HepG2 (cell line): Measurements from ENCODE around the gene ST8SIA4. TPM values are rescaled to one million over a fixed set of nuclear protein-coding genes. Genes with fewer than 3 reads are reported as not detected.

ENCODE experiments used
- NFRKB ChIP-seq: fragments of 450-650 bp; IDR thresholded peaks from 2 replicates; pipeline ENCODE4 v1.6.1; 2017
- SIX1 ChIP-seq: sonication (generic); formaldehyde crosslinking; IDR thresholded peaks from 2 replicates; pipeline ENCODE4 v1.4.0; 2020; ENCODE audit warnings: missing genetic modification reagents, borderline replicate concordance
- TOPORS ChIP-seq: sonication (generic); formaldehyde crosslinking; IDR thresholded peaks from 2 replicates; pipeline ENCODE4 v1.8.0; 2023; ENCODE audit warnings: mild to moderate bottlenecking, missing genetic modification reagents
- ZNF512B ChIP-seq: sonication (generic); formaldehyde crosslinking; IDR thresholded peaks from 2 replicates; pipeline ENCODE4 v1.5.1; 2020; ENCODE audit warnings: missing genetic modification reagents, mild to moderate bottlenecking, borderline replicate concordance
- ZNF772 ChIP-seq: sonication (generic); formaldehyde crosslinking; IDR thresholded peaks from 2 replicates; pipeline ENCODE4 v1.5.0; 2020; ENCODE audit warnings: mild to moderate bottlenecking, missing genetic modification reagents
- ZNF780A ChIP-seq: sonication (generic); formaldehyde crosslinking; IDR thresholded peaks from 2 replicates; pipeline ENCODE4 v1.8.0; 2022; ENCODE audit warnings: mild to moderate bottlenecking, missing genetic modification reagents, moderate library complexity
- polyA plus RNA-seq, 8 experiments: library from polyadenylated mRNA; depleted of rRNA in 3 of 8; stranded (reverse) in 7 of 8; unstranded in 1 of 8; fragments of >200 nt; fragmentation: Illumina TruSeq in 4 of 8; extraction: Trizol in 4 of 8; gene quantifications; 2 replicates each; pipeline versions ENCODE4 v1.2.1 to v1.2.3, GENCODE V29; 2011 to 2016; ENCODE audit warnings: low read depth in 4 of 8, missing spikeins in 1 of 8, mixed read lengths in 1 of 8; ENCODE audit not compliant: insufficient read depth in 1 of 8
- total RNA-seq, 5 experiments: library from RNA; depleted of rRNA; stranded (reverse); fragments of >200 nt; fragmentation: Illumina TruSeq; extraction: Trizol; gene quantifications; 2 replicates each; pipeline ENCODE4 v1.2.3, GENCODE V29; 2016; ENCODE audit warnings: low read depth in 1 of 5
- TF ChIP-seq, protein P1 (sequence below): sonication (generic); formaldehyde crosslinking; conservative IDR thresholded peaks from 2 replicates; pipeline ENCODE4 v1.4.0; 2020; ENCODE audit warnings: missing genetic modification reagents
- TF ChIP-seq, protein P2 (sequence below): sonication (generic); formaldehyde crosslinking; IDR thresholded peaks from 2 replicates; pipeline ENCODE4 v1.9.0; 2021; ENCODE audit warnings: missing genetic modification reagents, borderline replicate concordance

The ST8SIA4 gene
- total and polyA plus RNA-seq, 2 of the 13 experiments (the other 11 are each of a cell fraction or from before 2014, with no cell fraction given) = not detected

DNA sequence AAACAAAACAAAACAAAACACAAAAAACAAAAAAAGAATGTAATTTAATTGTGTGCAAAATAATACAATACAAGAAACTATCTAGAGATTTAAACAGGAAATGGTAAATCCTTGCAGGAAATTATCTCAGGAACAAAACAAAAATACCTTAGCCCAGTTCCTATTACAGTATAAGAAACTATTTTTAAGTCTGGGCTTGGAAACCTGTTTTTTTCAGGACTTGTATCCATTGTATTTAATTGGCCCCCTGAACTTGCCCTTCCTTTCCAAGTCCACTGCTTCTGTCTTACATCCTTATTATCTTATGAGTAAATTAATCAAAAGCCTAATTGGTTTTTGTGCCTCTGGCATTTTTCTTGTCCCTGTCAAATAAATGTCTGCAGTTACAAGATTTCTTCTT lies 48.5 kb downstream of the ST8SIA4 start (continued):
- TF ChIP-seq ZNF512B (CRISPR knock-in tag) (no peak), ZNF772 (CRISPR knock-in tag) (no peak), NFRKB (no peak), ZNF780A (CRISPR knock-in tag) (no peak), TOPORS (CRISPR knock-in tag) (no peak), SIX1 (no peak)
- TF ChIP-seq, protein P1, sequence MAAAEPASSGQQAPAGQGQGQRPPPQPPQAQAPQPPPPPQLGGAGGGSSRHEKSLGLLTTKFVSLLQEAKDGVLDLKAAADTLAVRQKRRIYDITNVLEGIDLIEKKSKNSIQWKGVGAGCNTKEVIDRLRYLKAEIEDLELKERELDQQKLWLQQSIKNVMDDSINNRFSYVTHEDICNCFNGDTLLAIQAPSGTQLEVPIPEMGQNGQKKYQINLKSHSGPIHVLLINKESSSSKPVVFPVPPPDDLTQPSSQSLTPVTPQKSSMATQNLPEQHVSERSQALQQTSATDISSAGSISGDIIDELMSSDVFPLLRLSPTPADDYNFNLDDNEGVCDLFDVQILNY = no peak
- TF ChIP-seq, protein P2, sequence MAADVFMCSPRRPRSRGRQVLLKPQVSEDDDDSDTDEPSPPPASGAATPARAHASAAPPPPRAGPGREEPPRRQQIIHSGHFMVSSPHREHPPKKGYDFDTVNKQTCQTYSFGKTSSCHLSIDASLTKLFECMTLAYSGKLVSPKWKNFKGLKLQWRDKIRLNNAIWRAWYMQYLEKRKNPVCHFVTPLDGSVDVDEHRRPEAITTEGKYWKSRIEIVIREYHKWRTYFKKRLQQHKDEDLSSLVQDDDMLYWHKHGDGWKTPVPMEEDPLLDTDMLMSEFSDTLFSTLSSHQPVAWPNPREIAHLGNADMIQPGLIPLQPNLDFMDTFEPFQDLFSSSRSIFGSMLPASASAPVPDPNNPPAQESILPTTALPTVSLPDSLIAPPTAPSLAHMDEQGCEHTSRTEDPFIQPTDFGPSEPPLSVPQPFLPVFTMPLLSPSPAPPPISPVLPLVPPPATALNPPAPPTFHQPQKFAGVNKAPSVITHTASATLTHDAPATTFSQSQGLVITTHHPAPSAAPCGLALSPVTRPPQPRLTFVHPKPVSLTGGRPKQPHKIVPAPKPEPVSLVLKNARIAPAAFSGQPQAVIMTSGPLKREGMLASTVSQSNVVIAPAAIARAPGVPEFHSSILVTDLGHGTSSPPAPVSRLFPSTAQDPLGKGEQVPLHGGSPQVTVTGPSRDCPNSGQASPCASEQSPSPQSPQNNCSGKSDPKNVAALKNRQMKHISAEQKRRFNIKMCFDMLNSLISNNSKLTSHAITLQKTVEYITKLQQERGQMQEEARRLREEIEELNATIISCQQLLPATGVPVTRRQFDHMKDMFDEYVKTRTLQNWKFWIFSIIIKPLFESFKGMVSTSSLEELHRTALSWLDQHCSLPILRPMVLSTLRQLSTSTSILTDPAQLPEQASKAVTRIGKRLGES (CRISPR knock-in tag) = no peak
